HFFc6 (cell line): ENCODE measurements around the gene NAA60. TPM values are rescaled to one million over a fixed set of nuclear protein-coding genes. Genes with fewer than 3 reads are reported as not detected.
A peak's percentile ranks its signal among the peaks of the same experiment; 100 is the strongest.

Source experiments
- DNase-seq: peaks from one replicate; pipeline ENCODE4 v3.0.0-alpha.2; 2018
- H3K27ac Mint-ChIP-seq: 2 replicates; pipeline ENCODE4 v1.8.0; 2020; ENCODE audit warnings: mild to moderate bottlenecking, mixed read lengths
- H3K27me3 Mint-ChIP-seq: 2 replicates; pipeline ENCODE4 v1.8.0; 2021; ENCODE audit warnings: mild to moderate bottlenecking, moderate library complexity, mixed read lengths; ENCODE audit not compliant: insufficient read depth
- H3K36me3 Mint-ChIP-seq: 2 replicates; pipeline ENCODE4 v1.8.0; 2021; ENCODE audit warnings: low read depth, mixed read lengths
- H3K4me1 Mint-ChIP-seq: 2 replicates; pipeline ENCODE4 v1.8.0; 2020; ENCODE audit warnings: low read depth, mixed read lengths
- H3K4me3 Mint-ChIP-seq: 2 replicates; pipeline ENCODE4 v1.8.0; 2020; ENCODE audit warnings: mild to moderate bottlenecking, moderate library complexity, mixed read lengths
- H3K9me3 Mint-ChIP-seq: 2 replicates; pipeline ENCODE4 v1.8.0; 2020; ENCODE audit warnings: mild to moderate bottlenecking, mixed read lengths
- total RNA-seq, 6 experiments: library from RNA; stranded (reverse); fragmentation: NEBNext Ultra II Directional; extraction: Animal tissue kit (Norgen Biotek cat#: 25700); gene quantifications; 2 replicates in 1 of 6; 3 replicates in 5 of 6; pipeline ENCODE4 v1.2.3, GENCODE V29; 2021
- TF ChIP-seq, protein P1 (sequence below): fragments of 200-600 bp; sonication (generic); IDR thresholded peaks from 2 replicates; pipeline ENCODE4 v1.5.0; 2021; ENCODE audit warnings: antibody characterized with exemption, mild to moderate bottlenecking

NAA60 gene
- total RNA-seq, 6 experiments from 2014 or later, result 30.7 to 44.6 (median 34.6) TPM

DNA sequence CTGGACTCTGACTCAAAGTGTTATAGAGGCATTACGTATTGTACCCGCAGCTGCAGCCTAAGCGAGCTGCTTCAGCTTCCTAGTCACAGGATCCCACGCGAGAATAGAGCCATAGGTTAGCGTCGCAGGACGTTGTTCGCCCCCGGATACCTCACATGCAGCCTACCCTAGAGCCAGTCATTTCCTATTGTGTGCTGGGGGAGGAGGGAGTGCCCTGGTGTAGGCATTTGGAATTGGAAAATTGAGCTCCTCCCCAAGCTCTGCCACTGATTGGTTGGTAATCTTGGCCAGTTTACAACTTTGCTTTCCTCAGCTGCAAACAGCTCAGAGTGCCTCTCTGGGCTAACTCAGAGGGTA, 530 bp downstream of the NAA60 start:
- TF ChIP-seq, protein P1, sequence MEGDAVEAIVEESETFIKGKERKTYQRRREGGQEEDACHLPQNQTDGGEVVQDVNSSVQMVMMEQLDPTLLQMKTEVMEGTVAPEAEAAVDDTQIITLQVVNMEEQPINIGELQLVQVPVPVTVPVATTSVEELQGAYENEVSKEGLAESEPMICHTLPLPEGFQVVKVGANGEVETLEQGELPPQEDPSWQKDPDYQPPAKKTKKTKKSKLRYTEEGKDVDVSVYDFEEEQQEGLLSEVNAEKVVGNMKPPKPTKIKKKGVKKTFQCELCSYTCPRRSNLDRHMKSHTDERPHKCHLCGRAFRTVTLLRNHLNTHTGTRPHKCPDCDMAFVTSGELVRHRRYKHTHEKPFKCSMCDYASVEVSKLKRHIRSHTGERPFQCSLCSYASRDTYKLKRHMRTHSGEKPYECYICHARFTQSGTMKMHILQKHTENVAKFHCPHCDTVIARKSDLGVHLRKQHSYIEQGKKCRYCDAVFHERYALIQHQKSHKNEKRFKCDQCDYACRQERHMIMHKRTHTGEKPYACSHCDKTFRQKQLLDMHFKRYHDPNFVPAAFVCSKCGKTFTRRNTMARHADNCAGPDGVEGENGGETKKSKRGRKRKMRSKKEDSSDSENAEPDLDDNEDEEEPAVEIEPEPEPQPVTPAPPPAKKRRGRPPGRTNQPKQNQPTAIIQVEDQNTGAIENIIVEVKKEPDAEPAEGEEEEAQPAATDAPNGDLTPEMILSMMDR, result no peak; the same call in 1 of the 2 replicates
- H3K9me3 Mint-ChIP-seq, result peaks cover 20% of the 10 kb centered on the region
- peaks cover 31% of the 10 kb centered on the region for H3K36me3 Mint-ChIP-seq
- H3K4me1 Mint-ChIP-seq, result peaks cover 6% of the 10 kb centered on the region
- peak overlapping the region; percentile 97 for H3K4me3 Mint-ChIP-seq
- peaks cover 8% of the 10 kb centered on the region for H3K27me3 Mint-ChIP-seq
- peak overlapping the region; percentile 93 for H3K27ac Mint-ChIP-seq
- DNase-seq, result peak; percentile 61

DNA sequence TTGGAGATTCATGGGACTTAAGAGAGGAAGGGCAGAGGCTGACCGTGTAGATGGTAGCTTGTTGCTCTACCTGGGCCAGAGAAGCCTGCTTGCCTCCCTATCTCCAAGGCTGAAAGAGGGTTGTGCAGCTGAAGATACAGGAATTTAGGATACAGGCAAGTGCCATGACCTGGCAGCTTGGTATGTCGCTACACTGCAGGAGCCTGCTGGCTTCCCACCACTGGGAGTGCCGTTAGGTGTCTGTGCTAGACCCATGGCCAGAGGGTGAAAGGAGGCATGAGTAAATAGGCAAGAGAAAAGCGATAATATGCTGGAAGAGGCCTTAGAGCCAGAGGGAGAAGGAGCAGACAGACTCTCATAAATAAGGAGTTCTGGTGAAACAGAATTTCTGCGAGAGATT, 10.6 kb downstream of the NAA60 start:
- TF ChIP-seq, protein P1, result no peak
- Mint-ChIP-seq H3K4me1 (peaks cover 22% of the 10 kb centered on the region), H3K36me3 (peaks cover 5% of the 10 kb centered on the region; the same call in 1 of the 2 replicates), H3K27ac (no peak overlapping the region), H3K9me3 (no peaks in the 10 kb centered on the region; the same call in 1 of the 2 replicates), H3K4me3 (no peak overlapping the region), H3K27me3 (no peaks in the 10 kb centered on the region; the same call in 1 of the 2 replicates)
- DNase-seq, result no peak

DNA sequence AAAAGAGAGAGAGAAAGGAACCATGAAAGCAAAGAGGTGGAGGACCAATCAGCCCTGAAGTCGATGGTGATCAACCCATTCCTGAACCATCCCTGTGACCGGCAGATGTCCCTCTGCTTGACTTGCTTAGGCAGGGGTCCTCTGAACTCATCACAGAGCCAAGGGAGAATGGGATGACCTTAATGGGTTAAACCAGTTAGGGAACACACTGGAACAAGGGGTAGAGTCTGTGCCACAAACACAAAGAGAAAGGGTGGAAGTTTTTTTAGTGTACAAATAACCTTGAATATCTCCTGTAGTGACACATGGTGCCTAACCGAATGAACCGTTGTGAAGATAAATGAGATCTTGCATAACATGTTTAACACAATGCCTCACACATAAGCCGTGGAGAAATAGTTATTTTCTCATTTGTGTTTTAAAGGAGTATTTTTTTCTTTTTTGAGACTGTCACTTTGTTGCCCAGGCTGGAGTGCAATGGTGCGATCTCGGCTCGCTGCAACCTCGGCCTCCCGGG, 11.2 kb downstream of the NAA60 start:
- DNase-seq, result no peak
- no peak overlapping the region for H3K4me3 Mint-ChIP-seq
- TF ChIP-seq, protein P1, result no peak
- peaks cover 28% of the 10 kb centered on the region for H3K4me1 Mint-ChIP-seq
- H3K27me3 Mint-ChIP-seq, result no peaks in the 10 kb centered on the region; the same call in 1 of the 2 replicates
- H3K9me3 Mint-ChIP-seq, result no peaks in the 10 kb centered on the region; the same call in 1 of the 2 replicates
- no peak overlapping the region for H3K27ac Mint-ChIP-seq
- peaks cover 3% of the 10 kb centered on the region; the same call in 1 of the 2 replicates for H3K36me3 Mint-ChIP-seq

DNA sequence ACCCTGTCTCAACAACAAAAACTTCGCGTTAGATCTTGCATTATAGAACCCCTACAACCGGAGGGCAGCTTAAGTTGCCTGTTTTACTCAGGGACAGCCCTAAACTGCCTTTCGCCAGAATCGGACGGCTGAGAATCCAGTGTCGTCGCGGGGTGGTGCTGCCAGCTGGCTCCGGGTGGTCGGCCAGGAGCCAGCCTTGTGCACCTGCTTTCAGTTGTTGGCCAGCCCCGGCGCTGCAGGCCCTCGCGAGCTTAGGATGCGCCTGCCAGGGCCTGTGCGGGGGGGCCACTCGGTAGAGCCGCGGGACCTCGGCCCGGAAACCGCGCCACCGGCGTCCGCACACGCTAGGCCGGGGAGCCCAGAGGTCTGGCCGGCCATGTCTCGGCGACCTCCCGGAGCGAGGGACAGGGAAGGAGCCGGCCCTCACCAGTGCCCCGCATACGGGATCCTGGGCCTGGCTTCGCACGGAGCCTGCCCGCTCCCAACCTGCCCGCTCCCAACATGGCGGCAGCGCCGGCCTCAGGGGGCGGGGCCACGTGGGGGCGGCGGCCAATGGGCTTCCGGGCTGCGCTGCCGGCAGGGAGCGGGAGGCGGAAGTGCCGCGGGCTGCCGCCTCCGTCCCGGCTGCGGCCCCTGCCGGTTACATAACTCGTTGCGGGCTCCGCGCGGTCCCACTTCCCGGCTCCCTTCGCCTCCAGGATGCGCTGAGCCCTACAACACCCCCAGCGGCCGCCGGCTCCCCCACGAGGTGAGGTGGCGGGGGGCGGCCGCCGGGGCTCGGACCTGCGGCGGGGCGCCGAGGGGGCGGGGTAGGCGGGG, 14.2 kb downstream of the NAA60 start:
- Mint-ChIP-seq H3K4me3 (peak overlapping the region; percentile 84), H3K27ac (peak overlapping the region; percentile 75), H3K9me3 (no peaks in the 10 kb centered on the region), H3K27me3 (no peaks in the 10 kb centered on the region; the same call in 1 of the 2 replicates), H3K4me1 (peaks cover 54% of the 10 kb centered on the region), H3K36me3 (peaks cover 4% of the 10 kb centered on the region; the same call in 1 of the 2 replicates)
- TF ChIP-seq, protein P1, result peak; percentile 72
- DNase-seq, result peak; percentile 77

DNA sequence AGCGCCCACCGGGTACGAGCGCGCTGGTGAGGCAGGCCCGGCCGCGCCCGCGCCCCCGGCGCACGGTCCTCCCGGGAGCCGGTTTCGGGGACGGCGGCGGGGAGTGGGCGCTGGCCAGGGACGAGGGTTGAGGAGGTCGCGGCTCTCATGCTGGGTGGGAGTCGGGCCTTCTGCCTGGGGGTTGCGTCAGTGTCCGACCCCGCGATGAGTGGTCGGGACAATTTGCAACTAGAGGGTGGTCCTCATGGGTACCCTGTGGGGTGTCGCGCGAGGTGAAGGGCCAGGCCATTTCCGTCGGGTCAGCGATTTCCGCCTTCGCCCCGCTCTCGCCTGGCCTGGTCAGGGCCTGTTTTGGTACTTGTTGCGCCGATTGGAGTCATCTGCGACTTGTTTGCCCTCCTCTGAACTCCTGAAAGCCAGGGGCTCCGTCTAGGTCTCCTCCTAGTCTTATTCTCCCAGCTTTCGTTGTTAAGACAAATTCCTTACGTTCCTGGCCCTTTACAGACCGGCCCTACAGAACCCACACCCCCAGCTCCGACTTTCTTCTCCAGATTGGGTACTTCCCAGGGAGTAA, 14.9 kb downstream of the NAA60 start:
- peak; percentile 32 for DNase-seq
- peak overlapping the region; percentile 94 for H3K4me3 Mint-ChIP-seq
- peaks cover 4% of the 10 kb centered on the region; the same call in 1 of the 2 replicates for H3K36me3 Mint-ChIP-seq
- peaks cover 55% of the 10 kb centered on the region for H3K4me1 Mint-ChIP-seq
- H3K27me3 Mint-ChIP-seq, result no peaks in the 10 kb centered on the region; the same call in 1 of the 2 replicates
- H3K27ac Mint-ChIP-seq, result peak overlapping the region; percentile 96
- H3K9me3 Mint-ChIP-seq, result no peaks in the 10 kb centered on the region
- TF ChIP-seq, protein P1, result no peak
